ENCODE data around the gene LGALS7B. TPM values are rescaled to one million over a fixed set of nuclear protein-coding genes. Genes with fewer than 3 reads are reported as not detected.
"Not testable (repeated sequence)": the region's sequence is repeated elsewhere in the genome, so short reads cannot be mapped to it uniquely, and the experiment has no call there.

LGALS7B gene
- total and polyA plus RNA-seq, 10 of the 15 experiments (the other 5 are each of a cell fraction or from before 2014, with no cell fraction given), result not detected

- TF ChIP-seq ZBTB4 (CRISPR knock-in tag; IDR thresholded peaks at IDR 0.05), result no peak
- TF ChIP-seq SREBF1 (IDR thresholded peaks at IDR 0.05; ENCODE audit: low read length), result no peak
Observed at GRCh38 chr19:38796154-38796553, 7.2 kb downstream of the LGALS7B start (continued).

- DNase-seq (ENCODE audit: low read depth, low spot score); FAIRE-seq; H3K9ac ChIP-seq (ENCODE audit: control insufficient read depth, insufficient read depth, low read length); H3K9me3 ChIP-seq (replicated peaks; ENCODE audit: control insufficient read depth, insufficient read depth, low read length); BruUV-seq (replicated peaks); H3K27me3 ChIP-seq (replicated peaks in 1 of 2; ENCODE audit: control insufficient read depth in 2 of 2, insufficient read depth in 2 of 2, low read length in 1 of 2); SMC1A ChIA-PET (ENCODE audit: uncharacterized antibody, unreplicated experiment); POLR2A ChIA-PET; H2AFZ ChIP-seq (ENCODE audit: control insufficient read depth, low read depth, low read length); in situ Hi-C loops (cut with MboI); ATAC-seq; H4K20me1 ChIP-seq (ENCODE audit: control insufficient read depth, insufficient read depth); H3K4me1 ChIP-seq (ENCODE audit: control insufficient read depth, insufficient read depth, low read length); H3K27ac ChIP-seq (ENCODE audit: control insufficient read depth, insufficient read depth); H3K79me2 ChIP-seq (ENCODE audit: control insufficient read depth, insufficient read depth, low read length); RAD21 ChIA-PET (ENCODE audit: unreplicated experiment); H3K4me3 ChIP-seq; H3K36me3 ChIP-seq (ENCODE audit: control insufficient read depth in 2 of 2, insufficient read depth in 2 of 2, low read length in 1 of 2); H3K4me2 ChIP-seq (ENCODE audit: control insufficient read depth, insufficient read depth); intact Hi-C loops (cut with micrococcal nuclease; ENCODE audit: unreplicated experiment): not testable (repeated sequence)
- CTCF ChIA-PET, result interaction anchor here (1.2 kb wide), 1 partner anchor 69 kb away, joined by 3 read pairs; no protein-coding TSS in a partner anchor
- 100% methylated on average over 2 of the region's 33 CpGs for WGBS (ENCODE audit: insufficient coverage, insufficient replicate concordance, low lambda C conversion rate, missing lambda C conversion rate)
Observed at GRCh38 chr19:38797781-38798180, 8.8 kb downstream of the LGALS7B start.

All from GM12878 (cell line).